ACC112 (cell line): ENCODE measurements around the gene ITSN2.
A peak's percentile ranks its signal among the peaks of the same experiment; 100 is the strongest.
"Not testable (repeated sequence)": the region's sequence is repeated elsewhere in the genome, so short reads cannot be mapped to it uniquely, and the experiment has no call there.

Experiments used
- H2AFZ ChIP-seq: fragments of 200-600 bp; sonication (generic); one replicate; pipeline ENCODE4 v1.6.0; 2017; ENCODE audit warnings: antibody characterized with exemption, low read length; ENCODE audit not compliant: unreplicated experiment
- H3K27ac ChIP-seq: fragments of 200-600 bp; sonication (generic); 2 replicates; pipeline ENCODE4 v1.5.1; 2014; ENCODE audit warnings: low read depth, mild to moderate bottlenecking, antibody characterized with exemption, low read length, moderate library complexity
- H3K27me3 ChIP-seq: fragments of 200-600 bp; sonication (generic); 2 replicates; pipeline ENCODE4 v1.6.1; 2014; ENCODE audit warnings: mild to moderate bottlenecking, antibody characterized with exemption, low read length, moderate library complexity, mixed read lengths; ENCODE audit not compliant: insufficient read depth
- H3K36me3 ChIP-seq: fragments of 200-600 bp; sonication (generic); 2 replicates; pipeline ENCODE4 v1.6.1; 2016; ENCODE audit warnings: mild to moderate bottlenecking, antibody characterized with exemption, low read length, moderate library complexity, mixed read lengths; ENCODE audit not compliant: insufficient read depth
- H3K4me1 ChIP-seq: fragments of 200-600 bp; sonication (generic); one replicate; pipeline ENCODE4 v1.6.1; 2016; ENCODE audit warnings: low read length, mixed read lengths; ENCODE audit not compliant: insufficient read depth, unreplicated experiment, control insufficient read depth
- H3K4me3 ChIP-seq: fragments of 200-600 bp; sonication (generic); 2 replicates; pipeline ENCODE4 v1.5.1; 2014; ENCODE audit warnings: mild to moderate bottlenecking, low read depth, low read length
- H3K79me2 ChIP-seq: fragments of 200-600 bp; sonication (generic); one replicate; pipeline ENCODE4 v1.6.0; 2016; ENCODE audit warnings: low read length; ENCODE audit not compliant: control insufficient read depth, unreplicated experiment, insufficient read depth

ITSN2 gene

DNA sequence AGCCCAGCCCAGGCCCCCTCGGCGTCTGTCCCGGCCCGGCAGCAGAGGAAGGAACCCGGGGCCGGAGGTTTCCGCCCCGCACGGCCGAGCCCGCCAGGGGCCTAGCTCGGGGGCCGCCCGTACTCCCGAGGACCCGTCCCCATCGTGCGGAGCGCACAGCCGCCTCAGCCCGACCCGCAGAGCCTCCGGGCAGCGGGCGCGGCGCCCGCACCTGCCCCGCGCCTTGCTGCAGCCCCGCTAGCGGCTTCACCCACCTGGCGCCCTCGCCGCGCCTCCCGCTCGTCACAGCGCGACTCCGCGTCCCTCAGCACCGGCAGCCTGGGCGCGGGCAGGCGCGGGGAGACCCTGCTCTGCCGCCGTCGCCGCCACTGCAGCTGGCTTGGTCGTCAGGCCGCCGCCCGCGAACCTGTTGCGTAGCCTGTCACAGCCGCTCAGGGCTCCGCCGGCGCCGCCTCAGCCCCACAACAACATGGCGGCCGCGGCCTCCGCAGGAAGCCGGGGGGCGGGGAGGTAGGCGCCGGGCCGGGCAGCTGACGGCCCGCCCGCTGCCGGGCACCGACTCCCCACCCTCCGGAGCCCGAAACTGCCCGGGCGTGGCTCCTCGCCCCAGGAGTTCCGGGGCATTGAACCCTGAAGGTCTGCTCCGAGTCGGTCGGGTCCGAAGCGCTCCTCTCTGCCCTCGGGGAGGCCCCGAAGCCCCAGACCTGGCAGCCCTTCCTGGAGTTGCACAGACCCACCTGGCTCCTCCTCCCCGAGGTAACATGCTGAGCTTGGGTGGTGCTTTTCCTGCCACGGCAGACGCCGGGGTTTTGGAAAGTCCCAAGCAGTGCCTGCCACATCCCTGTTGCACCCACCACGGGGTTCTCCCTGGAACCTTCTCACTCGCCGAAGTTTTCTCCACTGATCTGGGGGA is at the start of gene ITSN2:
Gene ITSN2 (minus strand): TSS at position 487 of the 913 bp plus-strand sequence. CDS start 32,454 bp downstream, outside the sequence.
- H3K79me2 ChIP-seq, result peaks cover 33% of the 10 kb centered on the region
- no peaks in the 10 kb centered on the region for H3K36me3 ChIP-seq
- H3K4me3 ChIP-seq, result peak within 1 kb of the TSS; percentile 98
- no peaks in the 10 kb centered on the region for H3K27me3 ChIP-seq
- peaks cover 10% of the 10 kb centered on the region for H3K4me1 ChIP-seq
- peak within 1 kb of the TSS; percentile 25; the same call in 1 of the 2 replicates for H3K27ac ChIP-seq
- H2AFZ ChIP-seq, result peak within 1 kb of the TSS; percentile 87

DNA sequence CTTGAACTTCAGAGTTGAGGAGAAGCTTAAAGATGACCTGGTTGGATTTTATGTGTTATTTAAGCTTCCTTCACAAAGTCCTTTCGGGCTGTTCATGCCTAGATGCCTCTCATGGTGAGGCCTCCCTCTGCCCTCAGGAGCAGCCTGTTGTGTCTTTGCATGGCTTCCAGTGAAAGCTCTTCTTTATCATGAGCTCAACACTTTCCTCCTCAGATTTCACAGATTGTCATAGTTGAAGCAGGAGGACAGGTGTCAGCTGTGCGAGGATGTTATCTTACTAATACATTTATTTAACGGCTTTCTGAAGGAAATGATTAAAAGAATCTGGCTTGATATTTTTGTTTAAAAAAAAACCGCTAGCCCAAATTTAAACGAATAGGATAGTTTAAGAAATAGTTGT is 48.8 kb upstream of the ITSN2 start:
- no peaks in the 10 kb centered on the region; the same call in 1 of the 2 replicates for H3K27me3 ChIP-seq
- H3K27ac ChIP-seq, result no peak overlapping the region
- no peaks in the 10 kb centered on the region for H3K79me2 ChIP-seq
- H3K4me3 ChIP-seq, result no peak overlapping the region
- H3K36me3 ChIP-seq, result no peaks in the 10 kb centered on the region
- H3K4me1 ChIP-seq, result no peaks in the 10 kb centered on the region
- peak overlapping the region; percentile 11 for H2AFZ ChIP-seq

- not testable (repeated sequence) for H3K4me1 ChIP-seq, H3K27me3 ChIP-seq, H3K36me3 ChIP-seq, H3K79me2 ChIP-seq, H3K4me3 ChIP-seq, H3K27ac ChIP-seq, H2AFZ ChIP-seq
Observed at GRCh38 chr2:24408704-24409103, 48.4 kb upstream of the ITSN2 start.

GRCh38 chr2:24404491-24404921 is 44.2 kb upstream of the ITSN2 start:
- no peaks in the 10 kb centered on the region for H3K36me3 ChIP-seq
- H3K27me3 ChIP-seq, result peaks cover 8% of the 10 kb centered on the region; the same call in 1 of the 2 replicates
- no peaks in the 10 kb centered on the region for H3K4me1 ChIP-seq
- peak overlapping the region; percentile 71 for H2AFZ ChIP-seq
- no peak overlapping the region for H3K27ac ChIP-seq
- no peaks in the 10 kb centered on the region for H3K79me2 ChIP-seq
- no peak overlapping the region for H3K4me3 ChIP-seq

DNA sequence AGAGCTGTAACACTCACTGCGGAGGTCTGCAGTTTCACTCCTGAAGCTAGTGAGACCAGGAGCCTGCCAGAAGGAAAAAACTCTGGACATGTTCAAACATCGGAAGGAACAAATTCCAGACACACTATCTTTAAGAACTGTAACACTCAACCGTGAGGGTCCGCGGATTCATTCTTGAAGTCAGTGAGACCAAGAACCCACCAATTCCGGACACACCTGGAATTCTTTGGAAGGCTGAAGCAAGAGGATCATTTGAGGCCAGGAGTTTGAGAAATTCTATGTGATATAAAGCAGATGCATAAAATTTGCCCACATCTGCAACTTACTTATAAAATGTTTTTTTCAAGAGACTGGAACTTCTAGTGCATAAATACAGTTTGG is 43.5 kb upstream of the ITSN2 start:
- peaks cover 8% of the 10 kb centered on the region; the same call in 1 of the 2 replicates for H3K27me3 ChIP-seq
- H3K27ac ChIP-seq, result no peak overlapping the region
- H3K4me1 ChIP-seq, result no peaks in the 10 kb centered on the region
- H2AFZ ChIP-seq, result peak overlapping the region; percentile 71
- no peaks in the 10 kb centered on the region for H3K79me2 ChIP-seq
- no peak overlapping the region for H3K4me3 ChIP-seq
- H3K36me3 ChIP-seq, result no peaks in the 10 kb centered on the region

GRCh38 chr2:24403168-24403831 is 43.0 kb upstream of the ITSN2 start:
- Histone ChIP-seq H3K36me3 (no peaks in the 10 kb centered on the region), H2AFZ (no peak overlapping the region), H3K79me2 (no peaks in the 10 kb centered on the region), H3K27ac (no peak overlapping the region), H3K4me1 (no peaks in the 10 kb centered on the region), H3K4me3 (no peak overlapping the region), H3K27me3 (peaks cover 8% of the 10 kb centered on the region; the same call in 1 of the 2 replicates)

- Histone ChIP-seq H3K4me3 (peak overlapping the region; percentile 20; the same call in 1 of the 2 replicates), H3K4me1 (no peaks in the 10 kb centered on the region), H3K27ac (no peak overlapping the region), H3K27me3 (peaks cover 8% of the 10 kb centered on the region; the same call in 1 of the 2 replicates), H3K79me2 (no peaks in the 10 kb centered on the region), H2AFZ (no peak overlapping the region), H3K36me3 (no peaks in the 10 kb centered on the region)
Observed at GRCh38 chr2:24402242-24403097, 42.1 kb upstream of the ITSN2 start.

DNA sequence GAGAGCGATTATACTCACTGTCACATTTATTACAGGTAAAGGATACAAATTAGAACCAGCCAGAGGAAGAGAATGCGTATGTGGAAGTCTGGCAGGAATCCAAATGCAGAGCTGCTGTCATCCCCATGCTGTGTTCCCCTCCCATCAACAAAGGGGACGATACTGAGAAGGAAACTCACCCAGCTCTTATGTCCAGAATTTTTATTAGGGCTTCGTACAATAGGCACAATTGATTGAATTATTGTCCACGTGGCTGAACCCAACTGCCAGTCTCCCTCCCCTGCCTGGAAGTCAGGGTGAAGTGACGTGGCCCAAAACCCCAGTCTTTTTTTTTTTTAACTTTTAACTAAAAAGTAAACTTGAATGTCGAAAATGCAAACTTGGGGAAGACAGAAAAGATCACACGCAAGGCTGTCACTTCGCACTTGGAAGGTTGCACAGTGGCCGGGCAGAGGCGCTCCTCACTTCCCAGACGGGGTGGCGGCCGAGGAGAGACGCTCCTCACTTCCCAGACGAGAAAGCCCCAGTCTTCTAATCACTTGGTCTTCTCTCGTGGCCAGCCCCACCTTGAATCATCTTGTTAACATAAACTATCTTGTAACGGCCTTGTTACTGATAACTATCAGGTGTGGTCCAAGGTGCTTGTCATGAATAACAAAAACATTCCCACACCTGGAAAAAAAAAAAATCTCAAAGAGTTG is 40.0 kb upstream of the ITSN2 start:
- H3K79me2 ChIP-seq, result no peaks in the 10 kb centered on the region
- no peaks in the 10 kb centered on the region for H3K36me3 ChIP-seq
- no peak overlapping the region for H2AFZ ChIP-seq
- H3K4me3 ChIP-seq, result no peak overlapping the region
- no peak overlapping the region for H3K27ac ChIP-seq
- no peaks in the 10 kb centered on the region for H3K4me1 ChIP-seq
- H3K27me3 ChIP-seq, result peaks cover 8% of the 10 kb centered on the region; the same call in 1 of the 2 replicates

- no peak overlapping the region for H3K4me3 ChIP-seq
- H3K79me2 ChIP-seq, result no peaks in the 10 kb centered on the region
- H3K27me3 ChIP-seq, result peaks cover 8% of the 10 kb centered on the region; the same call in 1 of the 2 replicates
- no peak overlapping the region for H3K27ac ChIP-seq
- H2AFZ ChIP-seq, result no peak overlapping the region
- H3K4me1 ChIP-seq, result no peaks in the 10 kb centered on the region
- H3K36me3 ChIP-seq, result no peaks in the 10 kb centered on the region
Observed at GRCh38 chr2:24399434-24400206, 39.3 kb upstream of the ITSN2 start.
